Astrocyte of the spinal cord (primary cell): ENCODE data around the gene SH3BGRL2.

Source experiments
- DNase-seq: peaks from one replicate; pipeline ENCODE4 v3.0.0; 2011; ENCODE audit warnings: low read depth, low spot score
- H3K4me3 ChIP-seq: 2 replicates; pipeline ENCODE4 v1.5.1; 2011; ENCODE audit warnings: low read depth, mild to moderate bottlenecking, low read length, moderate library complexity
- in situ Hi-C: cut with HindIII; loops from 2 replicates; pipeline ENCODE4 v1.10.0; 2017; ENCODE audit warnings: low sequenced_read_pairs
- TF ChIP-seq, protein P1 (sequence below): IDR thresholded peaks from 2 replicates; pipeline ENCODE4 v1.5.1; 2012; ENCODE audit warnings: low read depth, mild to moderate bottlenecking, low read length, inconsistent platforms

Gene SH3BGRL2

DNA sequence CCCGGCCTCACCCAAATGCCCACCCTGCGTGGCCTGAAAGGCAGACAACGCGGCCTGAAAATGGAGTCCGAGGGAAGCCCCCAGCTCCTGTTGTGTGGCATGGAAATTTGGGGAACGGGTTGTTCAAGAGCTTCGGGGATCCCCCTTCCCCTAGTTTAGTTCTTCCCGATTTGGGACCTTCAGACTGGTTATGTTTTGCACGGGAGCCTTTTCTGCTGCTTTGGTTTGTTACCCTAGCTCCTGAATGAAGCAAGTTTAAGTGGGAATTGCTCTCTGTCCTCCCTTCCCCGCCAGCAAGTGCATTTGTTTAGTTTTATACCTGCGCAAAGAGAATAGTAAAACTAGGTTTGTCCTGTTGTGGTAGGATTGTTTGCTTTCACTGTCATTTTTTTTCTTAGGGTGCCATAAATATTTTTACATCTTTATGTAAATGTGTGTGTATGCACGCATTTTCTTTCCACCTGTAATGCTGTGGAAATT, 604 bp downstream of the SH3BGRL2 start:
- DNase-seq: no peak
- peak overlapping the region; percentile 82 for H3K4me3 ChIP-seq
- TF ChIP-seq, protein P1, sequence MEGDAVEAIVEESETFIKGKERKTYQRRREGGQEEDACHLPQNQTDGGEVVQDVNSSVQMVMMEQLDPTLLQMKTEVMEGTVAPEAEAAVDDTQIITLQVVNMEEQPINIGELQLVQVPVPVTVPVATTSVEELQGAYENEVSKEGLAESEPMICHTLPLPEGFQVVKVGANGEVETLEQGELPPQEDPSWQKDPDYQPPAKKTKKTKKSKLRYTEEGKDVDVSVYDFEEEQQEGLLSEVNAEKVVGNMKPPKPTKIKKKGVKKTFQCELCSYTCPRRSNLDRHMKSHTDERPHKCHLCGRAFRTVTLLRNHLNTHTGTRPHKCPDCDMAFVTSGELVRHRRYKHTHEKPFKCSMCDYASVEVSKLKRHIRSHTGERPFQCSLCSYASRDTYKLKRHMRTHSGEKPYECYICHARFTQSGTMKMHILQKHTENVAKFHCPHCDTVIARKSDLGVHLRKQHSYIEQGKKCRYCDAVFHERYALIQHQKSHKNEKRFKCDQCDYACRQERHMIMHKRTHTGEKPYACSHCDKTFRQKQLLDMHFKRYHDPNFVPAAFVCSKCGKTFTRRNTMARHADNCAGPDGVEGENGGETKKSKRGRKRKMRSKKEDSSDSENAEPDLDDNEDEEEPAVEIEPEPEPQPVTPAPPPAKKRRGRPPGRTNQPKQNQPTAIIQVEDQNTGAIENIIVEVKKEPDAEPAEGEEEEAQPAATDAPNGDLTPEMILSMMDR: no peak
- in situ Hi-C loops: no loop called here

DNA sequence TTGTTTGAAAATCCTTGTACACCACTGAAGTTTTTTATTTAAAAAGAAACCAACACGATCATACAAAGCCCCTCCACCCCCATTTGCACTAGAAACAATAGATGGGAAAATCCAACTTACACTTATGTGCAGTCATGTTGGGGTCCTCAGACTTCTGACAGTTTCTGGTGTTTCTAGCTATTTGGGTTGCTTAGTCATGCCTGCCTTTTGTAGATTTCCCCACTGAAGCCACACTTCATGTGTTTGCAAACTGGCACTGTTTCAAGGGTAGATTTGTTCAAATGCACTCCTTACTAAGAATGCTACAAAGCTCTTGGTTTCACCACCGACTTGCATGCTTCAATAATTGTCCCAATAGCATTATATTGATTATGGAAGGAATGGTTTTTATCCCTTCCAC, 1.5 kb downstream of the SH3BGRL2 start:
- TF ChIP-seq, protein P1: no peak
- in situ Hi-C loops: no loop called here
- peak; percentile 14 for DNase-seq
- H3K4me3 ChIP-seq: no peak overlapping the region

DNA sequence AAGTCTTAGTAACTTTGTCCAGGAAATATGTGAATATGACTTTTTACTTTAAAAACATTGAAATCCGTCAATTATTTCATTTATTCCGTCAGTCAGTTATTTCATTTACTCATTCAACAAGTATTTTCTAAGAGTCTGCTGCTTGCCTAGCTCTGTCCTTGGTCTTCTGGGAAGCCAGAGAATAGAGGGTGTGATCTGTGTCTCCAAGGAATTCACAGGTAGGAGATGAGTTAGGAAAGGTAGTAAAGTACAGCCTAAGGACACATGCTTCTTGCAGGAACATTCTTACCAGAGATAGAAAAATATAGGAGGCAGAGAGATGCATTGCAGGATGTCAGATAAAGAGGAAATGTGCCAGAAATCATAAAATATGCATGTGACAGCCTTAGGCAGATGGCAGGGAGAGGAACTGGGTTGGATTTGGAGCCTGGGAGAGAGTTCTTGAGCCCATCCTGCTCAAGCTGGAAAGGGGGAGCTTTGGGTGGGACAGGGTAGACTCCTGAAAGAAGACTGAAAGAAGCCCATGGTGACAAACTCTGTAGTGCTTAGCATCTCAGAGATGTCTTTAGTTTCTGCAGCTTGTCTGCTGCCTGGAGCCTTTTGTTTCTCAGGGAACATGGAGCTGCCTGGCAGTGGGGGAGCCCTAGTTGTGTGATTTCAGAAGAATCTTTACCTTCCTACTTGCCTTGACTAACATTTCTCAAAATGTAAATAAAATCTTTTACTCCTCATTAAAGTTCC, 3.5 kb downstream of the SH3BGRL2 start:
- no peak for DNase-seq
- in situ Hi-C loops: no loop called here
- no peak overlapping the region for H3K4me3 ChIP-seq
- TF ChIP-seq, protein P1: no peak

DNA sequence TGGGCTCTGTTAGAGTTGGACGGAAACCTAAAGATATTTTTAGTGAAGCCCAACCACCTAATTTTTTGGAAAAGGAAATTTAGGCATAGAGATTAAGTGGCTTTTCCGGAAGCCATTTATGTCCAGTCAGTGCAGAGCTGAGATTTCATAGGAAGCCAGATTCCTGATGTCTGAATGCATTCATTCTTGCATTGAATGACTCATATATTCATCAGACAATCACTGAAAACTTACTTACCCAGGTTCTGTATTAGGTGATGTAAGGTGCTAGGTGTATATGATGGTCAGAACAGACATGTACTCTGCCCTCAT, 4.1 kb downstream of the SH3BGRL2 start:
- TF ChIP-seq, protein P1: no peak
- no peak overlapping the region for H3K4me3 ChIP-seq
- peak; percentile 33 for DNase-seq
- in situ Hi-C loops: no loop called here

DNA sequence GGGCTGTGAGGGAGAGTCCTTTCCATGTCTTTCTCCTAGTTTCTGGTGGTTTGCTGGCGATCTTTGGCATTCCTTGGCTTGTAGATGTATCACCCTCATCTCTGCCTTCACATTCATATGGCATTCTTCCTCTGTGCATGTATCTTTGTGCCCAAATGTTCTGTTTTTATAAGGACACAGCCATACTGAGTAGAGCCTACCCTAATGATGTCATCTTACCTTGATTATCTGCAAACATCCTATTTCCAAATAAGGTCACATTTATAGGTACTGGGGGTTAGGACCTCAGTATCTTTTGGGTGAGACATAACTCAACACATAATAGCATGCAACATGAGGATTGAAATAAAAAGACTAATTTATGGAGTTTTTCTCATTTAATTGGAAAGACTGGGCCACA, 5.5 kb downstream of the SH3BGRL2 start:
- in situ Hi-C loops: no loop called here
- no peak overlapping the region for H3K4me3 ChIP-seq
- TF ChIP-seq, protein P1: no peak
- no peak for DNase-seq

DNA sequence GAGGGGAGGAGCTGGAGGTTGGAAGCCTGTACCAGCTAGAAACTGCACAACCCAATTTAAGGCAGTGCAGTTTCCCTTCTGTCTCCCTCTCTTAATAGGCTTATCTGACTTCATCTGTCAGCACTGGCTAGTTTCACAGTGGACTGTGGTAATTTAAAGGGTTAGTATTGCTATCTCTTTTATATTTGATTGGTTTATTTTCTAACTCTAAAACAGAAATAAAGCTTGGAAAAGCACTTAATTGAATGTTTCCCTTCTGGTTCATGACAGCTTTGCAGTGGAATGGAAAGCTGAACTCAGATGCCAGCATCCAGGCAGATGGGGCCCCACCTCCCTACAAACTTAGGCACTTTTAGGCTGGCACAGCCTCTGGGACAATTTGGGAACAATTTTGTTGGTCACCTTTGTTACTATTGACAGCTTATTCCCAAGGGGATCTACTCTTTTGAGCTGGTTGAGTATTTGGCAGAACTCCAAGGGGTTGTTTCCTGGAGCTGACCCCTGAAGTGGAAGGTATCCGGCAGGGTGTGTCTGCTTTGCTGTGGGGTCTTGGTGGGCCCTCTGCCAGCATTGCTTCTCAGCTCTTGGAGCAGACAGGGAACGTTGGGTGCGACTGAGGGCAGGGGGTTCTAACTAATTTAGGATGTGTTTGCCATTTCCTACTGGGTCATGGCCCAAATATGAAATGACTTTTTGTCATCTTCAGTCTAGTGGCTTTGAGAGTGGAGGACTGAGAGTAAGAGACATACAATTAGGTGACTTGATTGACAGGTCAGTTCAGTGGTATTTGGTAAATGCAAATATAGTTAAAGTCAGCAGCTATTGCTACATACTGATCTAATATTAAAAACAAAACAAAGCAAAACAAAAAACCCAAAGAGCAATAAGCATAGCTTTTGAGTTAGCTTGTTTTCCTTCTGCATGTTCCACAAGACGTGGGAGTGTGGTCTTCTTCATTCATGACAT, 9.3 kb downstream of the SH3BGRL2 start:
- in situ Hi-C loops: no loop called here
- TF ChIP-seq, protein P1: no peak
- no peak overlapping the region for H3K4me3 ChIP-seq
- DNase-seq: no peak
